T-helper 2 cell (primary cell): ENCODE data around the gene PNLIPRP2.

ENCODE experiments used
- DNase-seq, 5 experiments: peaks; one replicate each; pipeline versions ENCODE4 v3.0.0 to v3.0.0-alpha.2; 2012 to 2022

PNLIPRP2 gene

DNA sequence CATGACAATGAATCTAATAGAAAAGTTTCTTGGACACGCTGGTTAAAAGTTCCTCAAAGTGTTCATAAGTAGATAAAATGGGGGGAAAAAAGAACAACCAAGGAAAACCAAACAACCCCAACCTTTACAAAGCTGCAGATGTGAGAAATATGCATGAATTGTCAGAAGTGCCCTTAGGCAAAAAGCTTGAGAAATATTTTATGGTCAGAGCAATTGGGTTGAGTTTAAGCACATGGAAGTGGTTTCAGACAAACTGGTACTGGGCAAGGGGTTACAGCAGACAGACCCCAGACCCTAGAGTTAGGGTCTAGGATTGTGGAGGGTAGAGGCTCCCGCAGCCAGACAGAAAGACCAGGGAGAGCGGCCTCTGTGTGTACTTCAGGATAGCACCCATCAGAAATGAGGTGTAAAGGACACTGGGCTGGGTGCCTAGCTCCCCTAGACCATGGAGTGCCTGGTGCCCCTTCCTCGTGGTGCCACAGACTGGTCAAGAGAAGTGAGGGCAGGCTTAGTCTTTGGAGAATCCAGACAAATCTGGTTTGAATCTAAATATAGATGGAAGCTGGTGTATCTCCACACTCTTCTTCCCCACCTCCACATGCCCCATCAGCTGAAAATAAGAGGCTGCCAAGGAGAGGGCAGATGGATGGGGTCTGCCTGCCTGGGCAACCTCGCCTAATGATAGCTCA is 37.3 kb downstream of the PNLIPRP2 start:
- DNase-seq, result no peak

DNA sequence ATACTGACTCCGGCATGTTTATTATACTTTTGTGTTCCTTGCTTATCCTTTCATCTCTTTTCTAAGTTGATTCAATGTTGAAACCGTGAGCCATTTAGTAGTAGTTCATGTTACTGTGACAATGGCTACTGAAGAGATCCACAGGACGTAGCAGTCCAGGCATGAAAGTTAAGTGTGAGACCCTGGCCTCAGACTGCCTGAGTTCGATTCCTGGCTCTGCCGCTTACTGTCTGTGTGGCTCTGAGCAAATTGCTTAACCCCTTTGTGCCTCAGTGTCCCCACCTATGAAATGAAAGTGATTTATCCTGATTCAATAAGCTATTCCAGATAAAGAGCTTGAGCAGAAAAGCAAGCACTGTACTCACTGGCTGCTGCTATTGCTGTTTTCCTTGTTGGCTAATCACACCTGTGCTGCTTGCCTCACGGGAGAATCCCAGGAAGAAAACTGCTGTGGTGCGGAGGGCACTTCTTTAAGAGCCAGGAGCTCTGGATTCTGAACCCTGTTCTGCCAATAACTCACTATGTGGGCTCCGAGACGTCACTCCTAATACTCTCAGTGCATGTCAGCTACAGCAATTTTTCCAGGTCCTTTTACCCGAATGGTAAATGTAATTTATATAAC is 38.4 kb downstream of the PNLIPRP2 start:
- no peak for DNase-seq

DNA sequence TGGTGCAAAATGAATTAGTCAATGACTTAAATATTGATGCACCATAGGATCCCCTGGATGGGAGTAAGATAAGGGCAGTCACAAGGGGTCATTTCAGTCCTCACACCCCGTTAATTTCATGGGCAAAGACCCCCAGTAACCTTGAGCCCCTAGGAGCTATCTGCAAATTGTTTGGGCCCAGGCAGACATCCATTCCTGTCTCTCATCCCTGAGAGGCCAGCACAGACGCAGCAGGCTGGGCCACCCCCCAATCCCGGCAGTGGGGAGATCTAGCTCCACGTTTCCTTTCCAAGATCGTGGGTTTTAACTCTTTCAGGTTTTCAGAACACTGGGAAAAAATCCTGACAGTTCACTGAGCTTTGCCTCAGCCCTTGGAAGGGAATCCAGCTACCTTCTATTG is 40.1 kb downstream of the PNLIPRP2 start:
- DNase-seq, result no peak

DNA sequence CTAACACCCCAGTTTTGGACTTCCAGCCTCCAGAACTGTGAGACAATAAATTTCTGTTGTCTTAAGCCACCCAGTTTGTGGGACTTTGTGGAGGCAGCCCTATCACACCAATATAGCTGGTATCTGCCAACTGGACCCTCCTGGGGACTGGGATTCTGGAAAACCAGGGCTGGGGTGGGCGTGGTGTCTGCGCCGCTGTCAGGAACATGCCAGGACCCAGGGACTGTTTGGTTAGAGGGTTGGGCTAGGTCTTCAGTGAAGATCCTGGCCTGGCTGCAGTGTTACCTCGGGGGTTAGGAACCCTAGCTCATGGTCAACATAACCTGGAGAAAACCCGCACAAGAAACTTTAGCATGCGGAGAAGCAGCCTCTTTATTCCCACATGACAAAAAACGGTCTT is 42.6 kb downstream of the PNLIPRP2 start:
- no peak for DNase-seq

DNA sequence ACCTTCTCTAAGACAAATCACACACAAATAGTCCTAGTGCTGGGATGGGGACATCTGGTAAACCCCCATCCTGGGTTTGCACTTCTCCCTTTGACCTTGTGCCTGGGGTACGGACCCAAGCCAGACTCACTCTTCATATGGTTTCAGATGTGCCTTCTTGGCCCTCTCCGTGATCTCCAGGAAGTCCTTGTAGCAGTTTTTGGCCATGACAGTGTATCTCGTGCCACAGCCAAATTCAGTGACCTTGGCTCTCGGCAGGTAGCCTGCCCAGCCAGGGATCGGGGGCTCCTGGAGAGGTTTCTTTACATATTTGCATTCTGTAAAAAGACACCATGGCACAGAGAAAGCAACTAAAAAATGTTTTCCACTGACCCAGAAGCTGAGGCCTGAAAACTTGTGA is 43.9 kb downstream of the PNLIPRP2 start:
- no peak for DNase-seq

DNA sequence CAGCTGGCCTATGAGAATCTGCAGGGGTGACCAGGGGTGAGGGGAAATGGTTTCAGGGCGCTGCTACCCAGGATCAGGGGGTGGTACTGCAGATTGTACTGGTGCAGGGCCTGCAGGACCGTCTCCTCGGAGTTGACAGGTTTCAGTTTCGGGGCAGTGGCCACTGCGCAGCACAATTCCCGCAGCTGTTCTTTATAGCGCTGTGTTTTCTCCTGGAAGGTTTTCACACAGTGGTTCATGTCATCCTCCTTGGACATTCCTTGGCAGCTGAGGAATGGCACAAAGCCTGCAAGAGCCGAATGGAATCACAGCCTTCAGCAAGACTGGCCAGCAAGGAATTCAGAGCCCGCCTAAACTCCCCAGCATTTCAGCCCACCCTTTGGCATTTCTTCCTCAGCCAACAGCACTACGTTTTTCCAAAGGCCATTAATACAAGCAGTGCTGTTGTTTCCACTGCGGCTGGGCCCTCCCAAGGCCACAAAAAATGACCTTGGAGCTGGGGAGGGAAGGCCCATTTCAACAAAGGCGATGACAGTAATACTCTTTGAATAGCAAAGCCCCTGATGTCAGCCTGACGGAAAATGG is 44.9 kb downstream of the PNLIPRP2 start:
- DNase-seq, result no peak

DNA sequence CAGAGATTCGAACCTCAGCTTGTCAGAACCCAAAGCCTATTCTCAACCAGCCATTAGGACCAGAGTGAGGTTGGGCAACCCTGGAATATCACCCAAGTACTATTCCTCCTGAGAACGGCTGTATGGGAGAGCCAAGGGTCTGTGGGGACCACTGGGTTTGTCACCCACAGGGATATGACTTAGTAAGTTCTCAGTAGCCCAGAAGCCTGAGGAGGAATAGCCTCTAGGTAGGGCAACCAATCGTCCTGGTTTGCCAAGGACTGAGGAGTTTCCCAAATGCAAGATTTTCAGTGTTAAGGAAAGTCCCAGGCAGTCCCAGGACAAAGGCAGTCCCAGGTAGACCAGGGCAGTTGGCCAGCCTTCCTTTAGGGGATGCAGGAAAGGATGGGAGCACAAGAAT is 46.7 kb downstream of the PNLIPRP2 start:
- DNase-seq, result no peak

DNA sequence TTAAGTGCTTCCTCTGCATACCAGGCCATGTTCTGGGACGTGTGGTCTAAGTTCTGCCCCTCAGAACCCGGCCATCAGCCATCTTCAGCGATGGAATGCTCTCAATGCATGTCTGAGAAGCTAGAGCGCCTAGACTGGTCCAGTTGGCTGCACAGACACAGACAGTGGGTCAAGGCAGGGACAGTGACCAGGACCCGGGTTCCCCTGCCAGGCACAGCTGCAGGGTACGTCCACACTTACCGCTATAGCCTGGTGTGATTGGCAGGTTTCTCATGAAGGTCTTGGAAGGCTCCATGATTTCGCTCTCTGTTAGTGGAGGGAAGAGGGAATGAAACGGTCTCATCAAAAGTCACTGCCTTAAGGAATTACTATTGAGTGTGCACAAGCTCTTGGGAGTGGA is 47.3 kb downstream of the PNLIPRP2 start:
- no peak for DNase-seq

DNA sequence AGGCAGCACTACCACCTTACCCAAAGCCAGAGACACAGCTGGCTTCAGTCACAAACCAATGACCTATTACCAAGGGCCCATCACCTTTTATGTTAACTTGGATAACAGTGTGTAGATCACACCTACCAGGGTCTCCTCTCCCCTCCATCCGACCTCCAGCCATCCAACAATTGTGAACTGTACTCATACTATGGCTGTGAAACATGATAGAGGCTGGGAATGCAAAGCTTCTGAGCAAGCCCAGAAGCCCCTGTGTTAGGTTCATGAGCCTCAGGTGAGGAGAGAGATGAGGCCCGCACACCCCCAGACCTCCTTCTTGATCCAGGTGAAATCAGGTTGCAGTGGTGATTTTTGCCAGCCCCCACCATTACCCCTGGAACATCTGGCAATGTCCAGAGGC is 47.7 kb downstream of the PNLIPRP2 start:
- no peak for DNase-seq

DNA sequence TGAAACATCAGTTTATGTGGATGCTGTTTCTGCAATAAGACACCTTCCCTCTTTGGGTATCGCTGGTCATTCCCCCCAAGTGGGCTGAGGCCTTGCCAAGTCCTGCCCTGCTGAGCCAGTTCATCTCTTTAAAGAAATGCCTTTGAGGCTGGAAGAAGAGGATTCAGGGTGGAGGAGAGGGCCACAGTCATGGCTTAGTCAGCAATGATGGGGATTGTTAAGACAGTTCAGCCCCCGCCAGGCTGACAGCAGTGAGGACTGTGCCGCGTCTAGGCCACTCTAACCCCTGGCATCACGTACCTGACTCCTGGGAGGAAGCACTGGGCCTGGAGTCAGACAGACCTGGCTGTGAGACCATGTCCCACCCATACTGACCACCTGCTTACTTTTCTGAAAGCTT is 48.3 kb downstream of the PNLIPRP2 start:
- no peak for DNase-seq

DNA sequence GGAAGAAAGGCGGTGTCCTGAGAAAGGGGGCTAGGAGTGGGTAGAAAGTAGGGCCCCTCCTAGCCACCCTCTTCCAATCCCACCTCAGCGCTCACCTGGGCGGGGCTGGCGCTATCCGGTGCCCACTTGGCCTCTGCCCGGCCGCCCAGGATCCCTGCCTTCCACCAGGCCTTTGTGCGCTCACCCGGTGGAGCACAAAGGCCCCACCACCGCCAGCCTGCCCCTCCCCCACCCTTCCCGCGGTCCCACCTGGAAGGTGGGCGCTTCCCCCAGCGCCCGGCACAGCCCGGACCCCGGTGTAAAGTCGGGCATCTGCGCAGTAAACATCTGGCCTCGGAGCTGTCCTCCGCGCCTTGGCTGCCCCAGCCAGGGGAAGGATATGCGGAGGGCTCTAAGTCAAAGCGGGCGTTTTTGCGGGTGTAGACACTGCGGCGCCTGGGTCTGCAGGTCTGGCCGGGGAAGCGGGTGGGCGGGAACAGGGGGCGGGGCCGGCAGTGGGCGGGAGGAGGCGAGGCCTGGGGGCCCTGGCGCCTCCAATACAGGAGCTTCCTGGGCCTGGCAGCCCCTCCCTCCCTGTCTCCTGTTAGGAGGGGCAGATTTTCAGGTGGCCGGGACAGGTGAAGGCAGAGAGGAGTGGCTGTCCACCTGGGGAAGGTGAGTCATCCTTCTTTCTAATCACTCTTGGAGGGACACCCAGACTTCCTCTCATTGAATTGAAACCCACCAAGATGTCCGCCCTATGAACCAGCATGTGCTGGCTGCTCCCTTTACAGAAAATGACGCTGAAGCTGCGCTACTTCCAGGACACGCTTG is 49.3 kb downstream of the PNLIPRP2 start:
- DNase-seq, result no peak

DNA sequence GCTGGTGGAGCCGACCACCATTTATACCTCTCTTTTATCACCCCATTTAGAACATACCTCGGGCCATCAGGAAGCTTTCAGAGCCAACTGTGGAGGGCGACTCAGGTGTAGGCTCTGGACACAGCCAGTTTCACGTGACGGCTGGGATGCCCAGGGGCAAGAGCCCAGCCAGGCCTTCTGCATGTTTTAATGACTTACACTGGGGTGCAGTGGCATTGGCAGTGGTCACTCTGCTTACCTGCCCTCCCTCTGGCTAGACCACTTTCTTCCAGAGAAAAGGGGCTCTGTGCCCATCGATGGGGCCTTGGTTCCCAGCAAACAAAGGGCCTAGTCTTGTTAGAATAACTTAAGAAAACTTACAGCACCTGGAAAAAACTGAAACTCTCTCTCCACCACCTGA is 50.0 kb downstream of the PNLIPRP2 start:
- no peak for DNase-seq

DNA sequence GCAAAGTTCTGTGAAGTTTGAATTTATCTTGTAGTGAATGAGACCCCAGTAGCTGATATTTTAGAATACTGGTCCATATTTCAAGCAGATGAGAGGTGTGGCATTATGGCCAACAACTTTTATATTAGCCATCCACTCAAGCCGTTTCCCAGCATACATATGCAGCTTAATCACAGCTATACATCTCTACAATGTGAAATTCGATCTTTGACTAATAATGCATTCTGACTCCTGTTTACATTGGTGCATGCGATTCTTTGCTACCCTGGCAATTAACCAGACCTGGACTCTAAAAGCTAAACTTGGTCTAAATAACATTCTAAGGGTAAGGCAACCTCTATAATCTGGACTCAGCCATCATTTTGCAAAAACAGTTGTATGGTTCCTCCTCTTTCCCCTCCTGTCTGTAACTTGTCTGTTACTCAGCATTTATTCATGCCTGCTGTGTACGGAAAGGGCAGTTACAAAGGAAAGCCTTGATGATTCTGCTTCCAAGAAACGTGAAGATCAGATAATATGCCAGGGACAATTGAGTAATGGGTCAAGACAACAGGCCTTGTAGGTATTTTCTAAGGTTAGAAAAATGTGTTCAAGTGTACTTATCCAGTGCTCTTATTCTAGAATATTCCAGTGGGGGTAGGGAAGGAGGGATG is 50.6 kb downstream of the PNLIPRP2 start:
- no peak for DNase-seq

DNA sequence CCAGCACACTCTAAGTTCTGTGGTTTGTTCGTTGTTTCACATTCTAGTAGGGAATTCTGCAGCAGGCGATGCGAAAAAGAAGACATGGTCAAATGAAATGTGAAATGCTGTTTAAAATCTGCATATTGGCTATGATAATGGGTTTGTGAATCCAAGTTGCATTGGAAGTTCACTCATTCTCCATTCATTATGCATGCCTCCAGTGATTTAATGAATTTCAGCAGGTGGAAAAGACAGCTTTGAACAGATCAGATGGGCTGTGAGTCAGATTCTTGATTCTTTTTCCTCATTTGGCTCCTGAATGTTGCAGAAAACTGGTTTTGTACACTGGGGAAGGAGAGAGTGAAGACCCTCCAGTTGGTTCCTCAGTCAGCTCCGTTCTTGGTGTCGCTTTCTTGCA is 52.1 kb downstream of the PNLIPRP2 start:
- DNase-seq, result no peak

DNA sequence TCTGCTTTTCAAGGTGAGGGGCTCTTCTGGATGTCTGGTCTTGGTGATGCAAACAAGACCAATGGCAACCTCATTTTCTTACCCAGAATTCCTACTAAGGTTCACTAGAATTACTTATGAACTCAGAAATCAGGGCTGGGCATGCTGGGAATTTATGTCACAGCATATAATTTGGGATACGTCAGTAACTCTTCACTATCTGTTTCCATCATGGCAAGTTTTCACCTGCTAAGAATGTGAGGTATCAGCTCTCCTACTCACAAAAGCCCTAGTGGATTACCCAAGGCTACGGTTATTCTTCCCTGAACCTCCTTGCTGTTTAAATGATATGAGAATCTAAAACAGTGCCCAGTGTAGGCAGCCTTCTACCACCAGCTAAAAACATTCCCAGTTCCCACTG is 53.1 kb downstream of the PNLIPRP2 start:
- DNase-seq, result no peak

DNA sequence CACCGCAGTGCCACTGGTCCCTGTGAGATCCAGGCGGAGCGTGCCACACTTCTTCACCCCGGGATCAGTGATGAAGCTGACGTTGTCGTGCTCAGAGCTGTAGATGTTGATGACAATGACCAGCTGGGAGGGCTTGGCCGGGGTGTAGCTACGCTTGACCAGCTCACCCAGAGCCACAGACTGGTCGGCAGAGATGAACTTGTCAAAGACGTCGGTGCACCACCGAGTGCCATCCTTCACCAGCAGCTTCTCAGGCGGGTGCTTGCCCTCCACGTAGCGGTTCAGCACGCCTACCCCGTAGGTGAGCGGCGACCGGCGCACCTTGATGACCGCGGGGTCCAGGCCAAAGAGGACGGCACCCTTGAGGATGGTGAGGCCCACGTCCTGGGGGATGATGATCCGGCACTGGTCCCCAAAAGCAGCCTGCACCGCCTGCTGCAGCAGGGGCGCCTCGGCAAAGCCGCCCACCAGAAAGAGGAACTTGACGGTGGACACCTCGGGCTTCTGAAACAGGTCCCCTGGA is 54.2 kb downstream of the PNLIPRP2 start:
- DNase-seq, result no peak

DNA sequence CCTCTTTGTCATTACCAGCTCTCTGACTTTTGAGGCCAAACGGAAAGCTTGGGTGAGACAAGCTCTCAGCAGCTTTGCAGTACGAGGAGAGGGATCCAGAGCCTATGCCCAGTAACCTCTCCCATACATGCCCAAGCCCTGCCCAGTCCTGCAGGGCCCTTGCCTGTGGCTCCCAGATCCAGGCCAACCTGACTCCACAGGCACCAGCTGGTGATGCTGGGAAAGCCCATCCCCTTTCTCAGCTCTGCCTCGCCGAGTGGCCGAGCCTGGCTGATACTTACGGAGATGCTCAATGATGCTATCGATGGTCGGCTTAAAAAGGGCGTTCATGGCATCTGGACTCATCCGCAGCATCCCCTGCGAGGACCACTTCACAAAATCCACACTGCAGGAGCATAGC is 55.4 kb downstream of the PNLIPRP2 start:
- no peak for DNase-seq

DNA sequence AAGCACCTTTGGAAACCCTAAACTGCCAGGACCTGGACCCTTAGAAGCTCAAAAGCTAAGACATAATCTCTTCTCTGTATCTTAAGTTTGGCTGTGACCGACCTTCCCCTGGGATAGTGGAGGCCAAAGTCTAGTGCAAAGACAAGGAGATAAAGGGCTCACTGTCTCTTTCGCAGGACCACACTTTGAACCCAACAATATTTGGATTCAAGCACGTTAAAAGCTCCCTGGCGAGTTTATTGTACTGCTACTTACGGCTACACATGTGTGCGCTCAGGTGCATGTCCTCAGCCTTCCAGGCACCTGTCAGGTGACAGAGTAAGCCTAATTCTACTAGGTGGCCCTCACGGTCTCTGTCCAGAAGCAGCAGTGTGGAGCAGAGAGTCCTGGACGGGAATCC is 55.9 kb downstream of the PNLIPRP2 start:
- no peak for DNase-seq

DNA sequence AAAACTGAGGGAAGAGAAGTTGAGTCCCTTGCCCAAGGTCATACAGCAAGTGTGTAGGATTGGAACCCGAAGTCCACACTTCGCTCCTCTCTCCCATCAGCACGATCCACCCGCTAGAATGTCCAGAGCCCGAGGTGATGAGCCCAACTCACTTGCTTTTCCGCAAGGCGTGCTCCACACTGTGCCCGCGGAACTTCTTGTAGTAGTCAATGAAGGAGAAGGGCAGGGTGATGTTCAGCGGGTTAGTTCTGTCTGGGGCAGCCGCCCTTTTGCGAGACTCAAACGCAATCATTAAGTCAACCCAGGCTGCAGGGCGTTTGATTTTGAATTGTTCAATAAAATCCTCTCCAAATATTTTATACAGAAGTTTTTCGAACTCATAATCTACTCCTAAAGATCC is 58.6 kb downstream of the PNLIPRP2 start:
- DNase-seq, result no peak

DNA sequence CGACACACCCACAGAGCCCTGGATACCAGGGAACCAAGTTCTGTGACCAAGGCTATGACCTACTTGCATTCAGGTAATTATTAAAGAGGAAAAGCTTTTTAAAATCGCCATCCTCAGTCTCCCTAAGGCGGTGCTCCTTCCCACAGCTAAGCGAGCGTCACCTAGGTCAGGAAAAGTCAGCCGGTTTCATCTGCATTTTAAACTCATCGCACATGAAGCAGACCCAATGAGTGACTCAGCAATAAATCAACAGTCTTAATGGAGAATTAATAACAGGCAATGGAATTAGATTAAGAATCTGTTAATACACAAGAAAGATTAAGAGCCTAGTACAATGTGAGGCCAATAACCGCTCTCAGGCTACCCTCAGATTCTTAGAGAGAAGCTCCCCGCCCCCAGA is 62.4 kb downstream of the PNLIPRP2 start:
- DNase-seq, result no peak

DNA sequence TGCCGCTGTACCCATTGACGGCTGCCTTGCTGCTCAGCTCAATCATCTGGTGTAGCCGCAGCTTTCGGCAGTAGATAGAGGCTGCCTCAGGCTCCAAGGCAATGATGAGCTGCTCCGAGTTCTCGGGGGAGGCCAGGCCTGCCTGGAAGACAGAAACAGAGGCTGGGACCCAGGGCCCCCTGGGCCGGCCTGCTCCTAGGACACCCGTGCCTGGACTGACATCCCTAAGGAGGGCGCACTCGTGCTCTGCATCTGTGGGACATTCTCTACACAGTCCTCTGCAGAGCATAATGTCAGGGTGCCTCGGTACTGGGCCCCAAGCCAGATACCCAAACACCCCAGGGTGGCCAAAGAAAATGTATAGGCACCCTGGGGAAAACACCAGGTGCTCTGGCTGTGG is 63.1 kb downstream of the PNLIPRP2 start:
- DNase-seq, result no peak

DNA sequence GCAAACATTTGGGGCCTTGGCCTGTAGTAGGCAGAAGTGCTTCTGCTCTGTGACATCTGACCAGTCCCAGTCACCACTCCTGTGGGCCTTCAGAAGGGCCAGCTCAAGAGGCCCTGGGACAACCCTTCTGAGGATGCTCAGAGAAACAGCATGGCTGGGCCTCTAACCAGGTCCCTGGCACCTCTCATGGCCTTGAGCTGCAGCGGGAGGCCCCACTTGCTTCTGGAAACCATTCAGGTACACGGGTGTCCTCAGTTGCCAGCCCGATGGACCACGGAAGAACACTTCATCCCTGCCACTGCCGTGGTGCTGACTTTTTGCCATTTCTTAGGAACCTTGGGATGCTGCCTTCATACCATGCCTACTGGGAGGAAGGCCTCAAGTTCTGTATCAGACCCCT is 64.0 kb downstream of the PNLIPRP2 start:
- no peak for DNase-seq

DNA sequence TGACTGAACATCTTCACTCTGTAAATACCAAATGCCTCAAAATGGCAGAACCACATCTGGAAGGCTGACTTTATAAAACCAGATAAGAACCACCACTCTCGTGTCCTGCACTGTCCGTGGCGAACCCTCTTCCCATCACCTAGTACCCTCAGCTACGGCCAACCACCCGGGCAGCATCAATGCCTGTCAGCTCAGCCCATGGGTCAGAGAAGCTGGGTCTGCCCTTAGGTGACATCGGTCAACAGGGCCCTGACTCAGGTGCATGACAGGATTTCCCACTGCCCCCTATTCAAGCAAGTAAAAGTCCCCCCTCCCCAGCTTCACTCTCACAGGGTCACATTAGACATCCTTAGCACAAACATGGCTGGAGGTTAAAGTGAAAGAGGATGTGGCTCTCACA is 65.1 kb downstream of the PNLIPRP2 start:
- DNase-seq, result no peak
